Tibial artery (tissue), 4 donors: ENCODE measurements around the gene IGF2BP3.
A peak's percentile ranks its signal among the peaks of the same experiment; 100 is the strongest.

Experiments
- DNase-seq, 2 donors: peaks; one replicate each; pipeline ENCODE4 v3.0.0-alpha.2; 2019
- H3K27ac ChIP-seq, 2 donors: fragments of 200-600 bp; sonication (generic) in 1 of 2; 1 replicate in 1 of 2; 2 replicates in 1 of 2; pipeline ENCODE4 v1.5.1; 2018 to 2019; ENCODE audit warnings: mild to moderate bottlenecking in 1 of 2
- H3K27me3 ChIP-seq, 2 donors: fragments of 200-600 bp; sonication (generic) in 1 of 2; one replicate each; pipeline versions ENCODE4 v1.5.1 to v1.6.0; 2016 to 2019
- H3K36me3 ChIP-seq, 3 donors: fragments of 200-600 bp; sonication (generic) in 2 of 3; one replicate each; pipeline ENCODE4 v1.5.1; 2016 to 2019; ENCODE audit warnings: mild to moderate bottlenecking in 2 of 3
- H3K4me1 ChIP-seq, 4 donors: fragments of 200-600 bp; sonication (generic) in 2 of 4; 1 replicate in 3 of 4; 2 replicates in 1 of 4; pipeline ENCODE4 v1.5.1; 2016 to 2019
- H3K4me3 ChIP-seq, 2 donors: fragments of 200-600 bp; sonication (generic) in 1 of 2; 1 replicate in 1 of 2; 2 replicates in 1 of 2; pipeline ENCODE4 v1.5.1; 2018 to 2019; ENCODE audit warnings: mild to moderate bottlenecking in 2 of 2
- H3K9me3 ChIP-seq, 3 donors: fragments of 200-600 bp; sonication (generic) in 1 of 3; one replicate each; pipeline ENCODE4 v1.5.1; 2016 to 2019
- CTCF ChIP-seq, 2 experiments: fragments of 200-600 bp in 1 of 2; fragments of 450-650 bp in 1 of 2; IDR thresholded peaks; one replicate each; pipeline ENCODE4 v1.5.1; 2017 to 2019; ENCODE audit warnings: antibody characterized with exemption in 2 of 2, mild to moderate bottlenecking in 1 of 2, moderate library complexity in 1 of 2
- intact Hi-C: fragments of 100-400 bp; cut with DNase I; formaldehyde crosslinking; loops from one replicate; pipeline ENCODE4 v1.15.0; 2023; ENCODE audit warnings: low total_unique reads

IGF2BP3 gene

GRCh38 chr7:23346316-23346715 lies 124.0 kb downstream of the IGF2BP3 start:
- intact Hi-C loops, result no loop called here
- DNase-seq, result no peak
- TF ChIP-seq CTCF (IDR thresholded peaks at IDR 0.05), result no peak
- Histone ChIP-seq H3K9me3 (no peaks in the 10 kb centered on the region), H3K27me3 (no peaks in the 10 kb centered on the region), H3K4me1 (no peaks in the 10 kb centered on the region), H3K36me3 (no peaks in the 10 kb centered on the region), H3K27ac (no peak overlapping the region), H3K4me3 (peak overlapping the region in 1 of 2 donors; percentile 14)

- DNase-seq, result no peak
- Histone ChIP-seq H3K36me3 (no peaks in the 10 kb centered on the region), H3K9me3 (no peaks in the 10 kb centered on the region), H3K4me1 (no peaks in the 10 kb centered on the region), H3K4me3 (no peak overlapping the region), H3K27ac (no peak overlapping the region), H3K27me3 (no peaks in the 10 kb centered on the region)
- TF ChIP-seq CTCF (IDR thresholded peaks at IDR 0.05), result no peak
- intact Hi-C loops, result no loop called here
These were observed 124.7 kb downstream of the IGF2BP3 start for GRCh38 chr7:23345601-23346000.

GRCh38 chr7:23343806-23344475 lies 126.3 kb downstream of the IGF2BP3 start:
- no peak overlapping the region for H3K27ac ChIP-seq
- no peaks in the 10 kb centered on the region for H3K27me3 ChIP-seq
- intact Hi-C loops, result no loop called here
- no peaks in the 10 kb centered on the region for H3K4me1 ChIP-seq
- H3K4me3 ChIP-seq, result no peak overlapping the region
- TF ChIP-seq CTCF (IDR thresholded peaks at IDR 0.05), result no peak
- no peak for DNase-seq
- H3K36me3 ChIP-seq, result no peaks in the 10 kb centered on the region
- H3K9me3 ChIP-seq, result no peaks in the 10 kb centered on the region

GRCh38 chr7:23343102-23343501 lies 127.2 kb downstream of the IGF2BP3 start:
- Histone ChIP-seq H3K4me1 (no peaks in the 10 kb centered on the region), H3K27me3 (no peaks in the 10 kb centered on the region), H3K9me3 (no peaks in the 10 kb centered on the region), H3K4me3 (no peak overlapping the region), H3K27ac (no peak overlapping the region), H3K36me3 (no peaks in the 10 kb centered on the region)
- DNase-seq, result no peak
- intact Hi-C loops, result no loop called here
- TF ChIP-seq CTCF (IDR thresholded peaks at IDR 0.05), result no peak

GRCh38 chr7:23341846-23342598 lies 128.3 kb downstream of the IGF2BP3 start:
- TF ChIP-seq CTCF (IDR thresholded peaks at IDR 0.05), result no peak
- no peak for DNase-seq
- Histone ChIP-seq H3K9me3 (no peaks in the 10 kb centered on the region), H3K36me3 (no peaks in the 10 kb centered on the region), H3K27ac (no peak overlapping the region), H3K27me3 (peaks cover 0 to 3% of the 10 kb centered on the region in 2 donors), H3K4me3 (no peak overlapping the region), H3K4me1 (no peaks in the 10 kb centered on the region)
- intact Hi-C loops, result no loop called here
